GM12878 (cell line): ENCODE measurements around the gene IFI27L1. TPM values are rescaled to one million over a fixed set of nuclear protein-coding genes. Genes with fewer than 3 reads are reported as not detected.

Experiments
- ATAC-seq: fragments of 200-7000 bp; cut with Tn5 transposase; 3 replicates; pipeline ENCODE4 v1.9.1; 2020; ENCODE audit warnings: mild to moderate bottlenecking, moderate library complexity
- BruUV-seq: library from RNA; stranded (reverse); fragments of 400-500 nt; replicated peaks from 2 replicates; lab custom pipeline; 2021; lab: Mats Ljungman, UMichigan
- CTCF ChIA-PET: fragments of 300-600 bp; sonication (Branson Sonifier 250); formaldehyde crosslinking; extraction: SDS; loops from one replicate; lab custom pipeline; 2021; ENCODE audit warnings: inconsistent platforms; lab: Yijun Ruan, JAX
- POLR2A ChIA-PET: fragments of 350-600 bp; formaldehyde crosslinking; extraction: SDS; loops from one replicate; lab custom pipeline; 2021; ENCODE audit warnings: inconsistent platforms; lab: Charles Lee
- RAD21 ChIA-PET: fragments of 300-600 bp; sonication (Branson Sonifier 250); formaldehyde crosslinking; loops from one replicate; lab custom pipeline; 2023; ENCODE audit warnings: antibody characterized with exemption; ENCODE audit not compliant: unreplicated experiment; lab: Charles Lee
- SMC1A ChIA-PET: fragments of 300-600 bp; sonication (Branson Sonifier 250); formaldehyde crosslinking; loops from one replicate; lab custom pipeline; 2023; ENCODE audit not compliant: unreplicated experiment, uncharacterized antibody; lab: Charles Lee
- DNase-seq: peaks from one replicate; pipeline ENCODE4 v3.0.0-alpha.2; 2011; ENCODE audit warnings: low read depth, low spot score
- FAIRE-seq: peaks from 3 replicates; lab custom pipeline; 2011; peaks lifted over from hg19 to GRCh38; lab: Jason Lieb, UNC
- H2AFZ ChIP-seq: 2 replicates; pipeline ENCODE4 v1.6.0; 2011; ENCODE audit warnings: low read depth, low read length, control low read depth; ENCODE audit not compliant: control insufficient read depth
- H3K27ac ChIP-seq: 2 replicates; pipeline ENCODE4 v1.5.1; 2011; ENCODE audit warnings: control low read depth; ENCODE audit not compliant: control insufficient read depth, insufficient read depth
- H3K27me3 ChIP-seq, 2 experiments: replicated peaks in 1 of 2; 2 replicates each; pipeline versions ENCODE4 v1.6.0 to v1.6.1; 2011; ENCODE audit warnings: low read length in 1 of 2; ENCODE audit not compliant: control insufficient read depth in 2 of 2, insufficient read depth in 2 of 2
- H3K36me3 ChIP-seq, 2 experiments: 2 replicates each; pipeline ENCODE4 v1.5.1; 2011; ENCODE audit warnings: low read length in 1 of 2; ENCODE audit not compliant: control insufficient read depth in 2 of 2, insufficient read depth in 2 of 2
- H3K4me1 ChIP-seq: 2 replicates; pipeline ENCODE4 v1.6.1; 2011; ENCODE audit warnings: mild to moderate bottlenecking, low read length, moderate library complexity, mixed read lengths; ENCODE audit not compliant: control insufficient read depth, insufficient read depth
- H3K4me2 ChIP-seq: 2 replicates; pipeline ENCODE4 v1.6.0; 2011; ENCODE audit warnings: control low read depth; ENCODE audit not compliant: control insufficient read depth, insufficient read depth
- H3K4me3 ChIP-seq: fragments of 200-600 bp; sonication (generic); 2 replicates; pipeline ENCODE4 v1.5.1; 2016
- H3K79me2 ChIP-seq: 2 replicates; pipeline ENCODE4 v1.6.0; 2011; ENCODE audit warnings: low read length; ENCODE audit not compliant: control insufficient read depth, insufficient read depth
- H3K9ac ChIP-seq: 2 replicates; pipeline ENCODE4 v1.8.0; 2011; ENCODE audit warnings: low read length, control low read depth, mixed read lengths; ENCODE audit not compliant: control insufficient read depth, insufficient read depth
- H3K9me3 ChIP-seq: replicated peaks from 3 replicates; pipeline ENCODE4 v1.5.1; 2011; ENCODE audit warnings: mild to moderate bottlenecking, low read length; ENCODE audit not compliant: control insufficient read depth, insufficient read depth
- H4K20me1 ChIP-seq: 2 replicates; pipeline ENCODE4 v1.6.0; 2011; ENCODE audit not compliant: control insufficient read depth, insufficient read depth
- ATF2 ChIP-seq: IDR thresholded peaks from 2 replicates; pipeline ENCODE4 v1.6.1; 2012; ENCODE audit warnings: low read length, inconsistent platforms
- CTCF ChIP-seq, 3 experiments: IDR thresholded peaks in 2 of 3; conservative IDR thresholded peaks in 1 of 3; 2 replicates each; pipeline ENCODE4 v1.5.1; 2011; ENCODE audit warnings: low read depth in 3 of 3, low read length in 3 of 3, mild to moderate bottlenecking in 3 of 3, control low read depth in 2 of 3, moderate library complexity in 2 of 3, inconsistent platforms in 1 of 3, mixed read lengths in 1 of 3; ENCODE audit not compliant: control insufficient read depth in 2 of 3, insufficient read depth in 1 of 3; ENCODE audit errors: extremely low read depth in 1 of 3
- KDM1A ChIP-seq: fragments of 200-600 bp; sonication (generic); IDR thresholded peaks from 2 replicates; pipeline ENCODE4 v1.6.1; 2016; ENCODE audit warnings: borderline replicate concordance
- MYC ChIP-seq: IDR thresholded peaks from 2 replicates; pipeline ENCODE4 v1.6.1; 2011; ENCODE audit warnings: mild to moderate bottlenecking, low read length, moderate library complexity, inconsistent platforms; ENCODE audit not compliant: insufficient read depth, insufficient replicate concordance, insufficient read length, severe bottlenecking
- NKRF ChIP-seq: fragments of 450-650 bp; conservative IDR thresholded peaks from 2 replicates; pipeline ENCODE4 v1.6.1; 2017; ENCODE audit warnings: mild to moderate bottlenecking, moderate library complexity
- NR2C2 ChIP-seq: IDR thresholded peaks from 2 replicates; pipeline ENCODE4 v1.6.1; 2011; ENCODE audit warnings: borderline replicate concordance, low read depth; ENCODE audit not compliant: control insufficient read depth, insufficient read length
- POLR2AphosphoS2 ChIP-seq: IDR thresholded peaks from 2 replicates; pipeline ENCODE4 v1.6.1; 2011; ENCODE audit warnings: low read depth, mild to moderate bottlenecking, low read length, improper control_type of control experiment, moderate library complexity
- SMARCA5 ChIP-seq: fragments of 450-650 bp; IDR thresholded peaks from 2 replicates; pipeline ENCODE4 v1.6.1; 2017; ENCODE audit warnings: mild to moderate bottlenecking
- SREBF2 ChIP-seq: IDR thresholded peaks from 2 replicates; pipeline ENCODE4 v1.6.1; 2012; ENCODE audit warnings: mild to moderate bottlenecking, low read length
- STAT3 ChIP-seq: IDR thresholded peaks from 2 replicates; pipeline ENCODE4 v1.6.1; 2011; ENCODE audit warnings: low read depth, low read length, improper control_type of control experiment
- SUZ12 ChIP-seq: fragments of 200-600 bp; sonication (generic); IDR thresholded peaks from one replicate; pipeline ENCODE4 v1.6.1; 2018; ENCODE audit warnings: antibody characterized with exemption, mild to moderate bottlenecking; ENCODE audit not compliant: unreplicated experiment
- TBL1XR1 ChIP-seq: IDR thresholded peaks from 2 replicates; pipeline ENCODE4 v1.6.1; 2012; ENCODE audit warnings: low read depth, low read length, improper control_type of control experiment
- USF1 ChIP-seq: IDR thresholded peaks from 2 replicates; pipeline ENCODE4 v1.6.1; 2011; ENCODE audit warnings: borderline replicate concordance, low read depth, mild to moderate bottlenecking, moderate library complexity, mixed read lengths, low read length; ENCODE audit not compliant: insufficient read depth; ENCODE audit errors: extremely low read length
- YY1 ChIP-seq: IDR thresholded peaks from 2 replicates; pipeline ENCODE4 v1.6.1; 2011; ENCODE audit warnings: low read depth, mild to moderate bottlenecking, low read length
- WGBS: methylation state at CpG from one replicate; pipeline ENCODE4 v1.1.6; 2016; ENCODE audit warnings: low lambda C conversion rate; ENCODE audit not compliant: insufficient replicate concordance, insufficient coverage; ENCODE audit errors: missing lambda C conversion rate; 5-methylcytosine and 5-hydroxymethylcytosine counted together
- in situ Hi-C: fragments of 300-500 bp; cut with MboI; formaldehyde crosslinking; loops from 9 replicates; pipeline ENCODE4 v1.14.3; 2018; ENCODE audit warnings: mixed read lengths
- intact Hi-C: fragments of 100-400 bp; cut with micrococcal nuclease; formaldehyde crosslinking; loops from one replicate; pipeline ENCODE4 v1.14.2; 2022; ENCODE audit not compliant: unreplicated experiment
- polyA plus RNA-seq, 11 experiments: library from polyadenylated mRNA; depleted of rRNA in 4 of 11; unstranded in 6 of 11; stranded (reverse) in 5 of 11; fragments of >200 nt; fragmentation: Nextera tagmentation in 4 of 11; fragmentation: Illumina TruSeq in 1 of 11; extraction: Ambion mirVana in 4 of 11; extraction: Trizol in 1 of 11; gene quantifications; 1 replicate in 1 of 11; 2 replicates in 10 of 11; pipeline versions ENCODE4 v1.2.1 to v1.2.3, GENCODE V29; 2011 to 2016; ENCODE audit warnings: inconsistent platforms in 2 of 11, missing spikeins in 2 of 11, low read depth in 1 of 11
- total RNA-seq, 4 experiments: library from RNA; depleted of rRNA in 3 of 4; stranded (reverse); fragments of >200 nt in 3 of 4; fragmentation: Illumina TruSeq in 1 of 4; extraction: Trizol in 1 of 4; gene quantifications; 2 replicates each; pipeline versions ENCODE4 v1.2.1 to v1.2.3, GENCODE V29; 2013 to 2021

Gene IFI27L1
- total and polyA plus RNA-seq, 10 of the 15 experiments (the other 5 are each of a cell fraction or from before 2014, with no cell fraction given), result 17.4 to 38.8 (median 27.6) TPM

GRCh38 chr14:94042433-94043091, 38.5 kb upstream of the IFI27L1 start (continued):
- no peak for TF ChIP-seq USF1

GRCh38 chr14:94043111-94043755, 37.9 kb upstream of the IFI27L1 start:
- Histone ChIP-seq H2AFZ (no peak overlapping the region), H3K36me3 (peaks cover 6 to 7% of the 10 kb centered on the region in 2 experiments; a peak in 3 of 4 replicates), H4K20me1 (no peaks in the 10 kb centered on the region), H3K79me2 (no peaks in the 10 kb centered on the region), H3K4me2 (no peak overlapping the region), H3K9ac (no peak overlapping the region), H3K9me3 (no peaks in the 10 kb centered on the region), H3K4me3 (no peak overlapping the region), H3K4me1 (no peaks in the 10 kb centered on the region), H3K27me3 (no peaks in the 10 kb centered on the region), H3K27ac (no peak overlapping the region)
- no peak for TF ChIP-seq STAT3
- no peak for TF ChIP-seq POLR2AphosphoS2
- no peak for TF ChIP-seq ATF2
- no peak for TF ChIP-seq KDM1A
- TF ChIP-seq MYC, result no peak
- TF ChIP-seq NKRF, result no peak
- TF ChIP-seq SREBF2, result no peak
- TF ChIP-seq YY1, result no peak
- no peak for TF ChIP-seq SMARCA5
- TF ChIP-seq NR2C2, result no peak
- no peak for TF ChIP-seq SUZ12
- no peak for TF ChIP-seq CTCF (IDR thresholded peaks at IDR 0.05 in 2 of 3, conservative IDR thresholded peaks at IDR 0.05 in 1 of 3; ENCODE audit: control insufficient read depth in 2 of 3, extremely low read depth in 1 of 3, insufficient read depth in 1 of 3, low read depth in 3 of 3, low read length in 3 of 3)
- TF ChIP-seq TBL1XR1, result no peak
- no peak for DNase-seq
- CTCF ChIA-PET, result interaction anchor here (1.4 kb wide), 1 partner anchor 21 kb away, joined by 3 read pairs; no protein-coding TSS in a partner anchor
- SMC1A ChIA-PET, result no interaction called here
- WGBS, result 73% methylated on average over 13 of the region's 13 CpGs
- RAD21 ChIA-PET, result interaction anchor here (2.6 kb wide), 1 partner anchor 94 kb away, joined by 6 read pairs; no protein-coding TSS in a partner anchor
- ATAC-seq, result no peak
- POLR2A ChIA-PET, result no interaction called here
- no peak for FAIRE-seq
- BruUV-seq, result no TSS peak
- intact Hi-C loops (no loop called here), in situ Hi-C loops (no loop called here)
